HL-60 (cell line): ENCODE measurements around the gene SFXN5.

Source experiments
- DNase-seq, 2 experiments: peaks; one replicate each; pipeline ENCODE4 v3.0.0-alpha.2; 2010 to 2020; ENCODE audit warnings: low read depth in 1 of 2, low spot score in 1 of 2
- H3K27ac ChIP-seq: fragments of 250-450 bp; sonication (Bioruptor Pico); replicated peaks from 2 replicates; pipeline ENCODE4 v1.5.1; 2020; ENCODE audit warnings: mild to moderate bottlenecking, moderate library complexity
- H3K27me3 ChIP-seq: fragments of 250-450 bp; sonication (Bioruptor Pico); 2 replicates; pipeline ENCODE4 v1.5.1; 2021; ENCODE audit warnings: mild to moderate bottlenecking, moderate library complexity; ENCODE audit not compliant: insufficient read depth, poor library complexity, severe bottlenecking
- H3K4me3 ChIP-seq: replicated peaks from 2 replicates; pipeline ENCODE4 v1.5.1; 2011; ENCODE audit warnings: mild to moderate bottlenecking, control low read depth, low read length; ENCODE audit not compliant: insufficient read depth
- CTCF ChIP-seq: IDR thresholded peaks from one replicate; pipeline ENCODE4 v1.5.1; 2011; ENCODE audit warnings: low read length, control low read depth, inconsistent platforms; ENCODE audit not compliant: insufficient read depth
- GABPA ChIP-seq: IDR thresholded peaks from 2 replicates; pipeline ENCODE4 v1.6.1; 2012; ENCODE audit warnings: low read depth
- POLR2AphosphoS5 ChIP-seq: IDR thresholded peaks from 2 replicates; pipeline ENCODE4 v1.6.1; 2012; ENCODE audit warnings: low read depth
- REST ChIP-seq: IDR thresholded peaks from 2 replicates; pipeline ENCODE4 v1.6.1; 2012; ENCODE audit warnings: low read depth; ENCODE audit not compliant: insufficient replicate concordance
- SPI1 ChIP-seq: IDR thresholded peaks from 2 replicates; pipeline ENCODE4 v1.6.1; 2012; ENCODE audit warnings: low read depth, mild to moderate bottlenecking, borderline replicate concordance

The SFXN5 gene

GRCh38 chr2:72991439-72991725 is 80.1 kb downstream of the SFXN5 start:
- Histone ChIP-seq H3K27me3 (no peaks in the 10 kb centered on the region), H3K27ac (no peak overlapping the region), H3K4me3 (no peak overlapping the region)
- no peak for DNase-seq
- TF ChIP-seq POLR2AphosphoS5 (no peak), CTCF (no peak), SPI1 (no peak), GABPA (no peak), REST (no peak)

GRCh38 chr2:72990695-72991438 is 80.6 kb downstream of the SFXN5 start:
- DNase-seq, result no peak
- H3K4me3 ChIP-seq, result no peak overlapping the region
- H3K27ac ChIP-seq, result no peak overlapping the region
- H3K27me3 ChIP-seq, result no peaks in the 10 kb centered on the region
- TF ChIP-seq POLR2AphosphoS5 (no peak), REST (no peak), GABPA (no peak), SPI1 (no peak), CTCF (no peak)

GRCh38 chr2:72989770-72990556 is 81.5 kb downstream of the SFXN5 start:
- DNase-seq, result no peak
- Histone ChIP-seq H3K27ac (no peak overlapping the region), H3K27me3 (no peaks in the 10 kb centered on the region), H3K4me3 (no peak overlapping the region)
- TF ChIP-seq CTCF, result no peak
